ENCODE measurements around the gene PDE11A.

DNA sequence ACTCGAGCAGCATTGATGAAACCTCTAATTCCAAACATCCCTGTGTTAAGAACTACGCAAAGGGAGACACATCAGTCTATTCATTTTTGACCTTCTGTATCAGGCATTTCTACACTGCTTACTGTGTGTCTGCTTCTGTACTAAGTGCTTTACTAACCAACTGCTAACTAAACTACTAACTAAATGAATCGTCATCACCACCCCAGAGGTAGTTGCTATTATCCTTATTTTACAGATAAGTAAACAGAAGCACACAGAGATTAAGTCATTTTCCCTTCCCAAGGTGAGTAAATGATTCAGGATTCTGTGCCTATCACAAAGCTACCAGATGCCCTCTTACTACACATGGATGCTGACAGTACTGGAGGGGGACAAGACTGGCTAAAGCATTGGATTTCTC is 395.9 kb downstream of the PDE11A start:
- TF ChIP-seq, protein P1, sequence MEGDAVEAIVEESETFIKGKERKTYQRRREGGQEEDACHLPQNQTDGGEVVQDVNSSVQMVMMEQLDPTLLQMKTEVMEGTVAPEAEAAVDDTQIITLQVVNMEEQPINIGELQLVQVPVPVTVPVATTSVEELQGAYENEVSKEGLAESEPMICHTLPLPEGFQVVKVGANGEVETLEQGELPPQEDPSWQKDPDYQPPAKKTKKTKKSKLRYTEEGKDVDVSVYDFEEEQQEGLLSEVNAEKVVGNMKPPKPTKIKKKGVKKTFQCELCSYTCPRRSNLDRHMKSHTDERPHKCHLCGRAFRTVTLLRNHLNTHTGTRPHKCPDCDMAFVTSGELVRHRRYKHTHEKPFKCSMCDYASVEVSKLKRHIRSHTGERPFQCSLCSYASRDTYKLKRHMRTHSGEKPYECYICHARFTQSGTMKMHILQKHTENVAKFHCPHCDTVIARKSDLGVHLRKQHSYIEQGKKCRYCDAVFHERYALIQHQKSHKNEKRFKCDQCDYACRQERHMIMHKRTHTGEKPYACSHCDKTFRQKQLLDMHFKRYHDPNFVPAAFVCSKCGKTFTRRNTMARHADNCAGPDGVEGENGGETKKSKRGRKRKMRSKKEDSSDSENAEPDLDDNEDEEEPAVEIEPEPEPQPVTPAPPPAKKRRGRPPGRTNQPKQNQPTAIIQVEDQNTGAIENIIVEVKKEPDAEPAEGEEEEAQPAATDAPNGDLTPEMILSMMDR (IDR thresholded peaks at IDR 0.05; ENCODE audit: insufficient read depth, low read length, poor library complexity, severe bottlenecking): no peak
- TF ChIP-seq EZH2phosphoT487 (conservative IDR thresholded peaks at IDR 0.05; ENCODE audit: low read length): no peak

All from SU-DHL-6 (cell line).